Ovary (tissue), 3 donors: Measurements from ENCODE around the gene PSMA2.

Experiments
- POLR2A ChIP-seq: fragments of 450-650 bp; IDR thresholded peaks from one replicate; pipeline ENCODE4 v1.6.1; 2017; ENCODE audit warnings: antibody characterized with exemption, mild to moderate bottlenecking, moderate library complexity
- TF ChIP-seq, protein P1 (sequence below), 3 donors: fragments of 450-650 bp in 2 of 3; fragments of 200-600 bp in 1 of 3; IDR thresholded peaks; one replicate each; pipeline versions ENCODE4 v1.5.1 to v1.8.0; 2016 to 2022; ENCODE audit warnings: antibody characterized with exemption in 3 of 3, mild to moderate bottlenecking in 1 of 3
- donor health status: DM: no; HTN: no; CAD: no.

DNA sequence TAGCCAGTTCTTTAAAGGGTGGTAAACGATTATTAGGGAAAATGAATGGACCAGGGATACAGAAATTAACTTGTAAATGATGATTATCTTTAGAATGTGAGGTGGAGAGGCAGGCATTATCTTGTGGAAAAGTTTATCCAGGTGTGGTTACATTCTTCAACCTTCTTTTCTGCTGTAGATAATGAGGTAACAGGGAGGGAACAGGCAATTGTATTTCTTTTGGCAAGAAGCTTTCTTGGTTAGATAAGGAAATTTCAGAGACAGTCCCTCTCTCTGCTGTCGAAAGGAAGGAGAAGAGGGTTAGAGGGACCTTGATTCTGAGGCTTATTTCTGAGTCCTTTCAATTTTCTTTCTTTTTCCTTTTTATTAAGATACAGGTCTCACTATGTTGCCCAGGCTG lies 32.3 kb upstream of the PSMA2 start:
- TF ChIP-seq, protein P1, sequence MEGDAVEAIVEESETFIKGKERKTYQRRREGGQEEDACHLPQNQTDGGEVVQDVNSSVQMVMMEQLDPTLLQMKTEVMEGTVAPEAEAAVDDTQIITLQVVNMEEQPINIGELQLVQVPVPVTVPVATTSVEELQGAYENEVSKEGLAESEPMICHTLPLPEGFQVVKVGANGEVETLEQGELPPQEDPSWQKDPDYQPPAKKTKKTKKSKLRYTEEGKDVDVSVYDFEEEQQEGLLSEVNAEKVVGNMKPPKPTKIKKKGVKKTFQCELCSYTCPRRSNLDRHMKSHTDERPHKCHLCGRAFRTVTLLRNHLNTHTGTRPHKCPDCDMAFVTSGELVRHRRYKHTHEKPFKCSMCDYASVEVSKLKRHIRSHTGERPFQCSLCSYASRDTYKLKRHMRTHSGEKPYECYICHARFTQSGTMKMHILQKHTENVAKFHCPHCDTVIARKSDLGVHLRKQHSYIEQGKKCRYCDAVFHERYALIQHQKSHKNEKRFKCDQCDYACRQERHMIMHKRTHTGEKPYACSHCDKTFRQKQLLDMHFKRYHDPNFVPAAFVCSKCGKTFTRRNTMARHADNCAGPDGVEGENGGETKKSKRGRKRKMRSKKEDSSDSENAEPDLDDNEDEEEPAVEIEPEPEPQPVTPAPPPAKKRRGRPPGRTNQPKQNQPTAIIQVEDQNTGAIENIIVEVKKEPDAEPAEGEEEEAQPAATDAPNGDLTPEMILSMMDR (IDR thresholded peaks at IDR 0.05): no peak
- no peak for TF ChIP-seq POLR2A
